ENCODE measurements around the gene ELF1.

GRCh38 chr13:41011382-41011956 lies 7.6 kb downstream of the ELF1 start:
- TF ChIP-seq SIN3A (IDR thresholded peaks at IDR 0.05; ENCODE audit: borderline replicate concordance, insufficient read depth, low read depth, low read length) (no peak), POLR2AphosphoS5 (IDR thresholded peaks at IDR 0.05; ENCODE audit: low read depth, low read length) (no peak)

Data from Panc1 (cell line).